IMR-90 (cell line): ENCODE results near the gene LMO4. TPM values are rescaled to one million over a fixed set of nuclear protein-coding genes. Genes with fewer than 3 reads are reported as not detected.

Experiments used
- ATAC-seq: fragments of 200-7000 bp; cut with Tn5 transposase; 2 replicates; pipeline ENCODE4 v1.9.1; 2020; ENCODE audit warnings: low read depth, mild to moderate bottlenecking, moderate library complexity
- BruUV-seq: library from RNA; stranded (reverse); fragments of 400-500 nt; replicated peaks from 2 replicates; lab custom pipeline; 2021; lab: Mats Ljungman, UMichigan
- CTCF ChIA-PET: fragments of 300-600 bp; formaldehyde crosslinking; extraction: SDS; loops from one replicate; lab custom pipeline; 2021; ENCODE audit warnings: antibody characterized with exemption; lab: Yijun Ruan, JAX
- POLR2A ChIA-PET: fragments of 300-600 bp; sonication (Branson Sonifier 250); formaldehyde crosslinking; loops from one replicate; lab custom pipeline; 2022; ENCODE audit warnings: antibody characterized with exemption; ENCODE audit not compliant: unreplicated experiment; lab: Charles Lee
- DNase-seq: peaks from one replicate; pipeline ENCODE4 v3.0.0; 2013
- H2AFZ ChIP-seq: replicated peaks from 2 replicates; pipeline ENCODE3; 2013; ENCODE audit warnings: low read length, mild to moderate bottlenecking; ENCODE audit not compliant: poor library complexity
- H2AK5ac ChIP-seq: 2 replicates; pipeline ENCODE4 v1.6.1; 2013; ENCODE audit warnings: low read depth, low read length, inconsistent platforms
- H2AK9ac ChIP-seq: replicated peaks from 2 replicates; pipeline ENCODE3; 2013; ENCODE audit warnings: mild to moderate bottlenecking, low read depth, low read length, moderate library complexity; ENCODE audit not compliant: poor library complexity
- H2BK120ac ChIP-seq: 2 replicates; pipeline ENCODE4 v1.6.1; 2013; ENCODE audit warnings: low read depth, low read length, inconsistent platforms
- H2BK15ac ChIP-seq: 3 replicates; pipeline ENCODE4 v1.6.1; 2013; ENCODE audit warnings: low read depth, low read length, inconsistent platforms
- H2BK20ac ChIP-seq: 2 replicates; pipeline ENCODE4 v1.6.1; 2013; ENCODE audit warnings: low read depth, mild to moderate bottlenecking, inconsistent platforms, low read length, moderate library complexity
- H2BK5ac ChIP-seq: 2 replicates; pipeline ENCODE4 v1.6.1; 2013; ENCODE audit warnings: mild to moderate bottlenecking, low read depth, low read length, inconsistent platforms; ENCODE audit not compliant: poor library complexity, severe bottlenecking
- H3K14ac ChIP-seq: replicated peaks from 2 replicates; pipeline ENCODE4 v1.6.1; 2013; ENCODE audit warnings: low read depth, low read length, inconsistent platforms
- H3K18ac ChIP-seq: 2 replicates; pipeline ENCODE4 v1.6.1; 2013; ENCODE audit warnings: low read depth, low read length, control low read depth
- H3K23ac ChIP-seq: 2 replicates; pipeline ENCODE4 v1.6.1; 2013; ENCODE audit warnings: low read depth, low read length, inconsistent platforms
- H3K27ac ChIP-seq: 2 replicates; pipeline ENCODE4 v1.5.1; 2013; ENCODE audit warnings: mild to moderate bottlenecking, control low read depth, low read length; ENCODE audit not compliant: insufficient read depth
- H3K27me3 ChIP-seq: 2 replicates; pipeline ENCODE4 v1.6.1; 2013; ENCODE audit warnings: low read length; ENCODE audit not compliant: control insufficient read depth, insufficient read depth
- H3K36me3 ChIP-seq: 2 replicates; pipeline ENCODE4 v1.6.1; 2013; ENCODE audit warnings: low read length, mixed read lengths; ENCODE audit not compliant: control insufficient read depth, insufficient read depth
- H3K4ac ChIP-seq: 2 replicates; pipeline ENCODE4 v1.6.1; 2013; ENCODE audit warnings: low read depth, low read length, inconsistent platforms
- H3K4me1 ChIP-seq: 2 replicates; pipeline ENCODE4 v1.6.1; 2013; ENCODE audit warnings: low read length, mixed read lengths; ENCODE audit not compliant: control insufficient read depth, insufficient read depth
- H3K4me2 ChIP-seq: 2 replicates; pipeline ENCODE4 v1.6.1; 2013; ENCODE audit warnings: low read depth, mild to moderate bottlenecking, control low read depth, low read length, moderate library complexity
- H3K4me3 ChIP-seq: 2 replicates; pipeline ENCODE4 v1.5.1; 2013; ENCODE audit warnings: low read depth, mild to moderate bottlenecking, control low read depth, low read length, moderate library complexity; ENCODE audit not compliant: insufficient read depth
- H3K56ac ChIP-seq: 2 replicates; pipeline ENCODE4 v1.6.1; 2013; ENCODE audit warnings: low read length, inconsistent platforms; ENCODE audit not compliant: insufficient read depth; ENCODE audit errors: extremely low read depth
- H3K79me1 ChIP-seq, 2 experiments: 2 replicates each; pipeline ENCODE4 v1.6.1; 2013; ENCODE audit warnings: low read length in 2 of 2, inconsistent platforms in 1 of 2, low read depth in 1 of 2
- H3K9ac ChIP-seq: 2 replicates; pipeline ENCODE4 v1.6.1; 2013; ENCODE audit warnings: low read depth, low read length, control low read depth
- H3K9me1 ChIP-seq: 2 replicates; pipeline ENCODE4 v1.6.1; 2013; ENCODE audit warnings: low read length, inconsistent platforms; ENCODE audit not compliant: insufficient read depth
- H3K9me3 ChIP-seq: 2 replicates; pipeline ENCODE4 v1.6.1; 2013; ENCODE audit warnings: low read length; ENCODE audit not compliant: control insufficient read depth, insufficient read depth
- H4K20me1 ChIP-seq: 2 replicates; pipeline ENCODE4 v1.6.1; 2013; ENCODE audit warnings: low read length, inconsistent platforms; ENCODE audit not compliant: insufficient read depth
- H4K5ac ChIP-seq: 2 replicates; pipeline ENCODE4 v1.6.1; 2013; ENCODE audit warnings: mild to moderate bottlenecking, low read depth, low read length, control low read depth
- H4K8ac ChIP-seq, 2 experiments: 2 replicates each; pipeline ENCODE4 v1.6.1; 2013; ENCODE audit warnings: low read depth in 2 of 2, low read length in 2 of 2, control low read depth in 1 of 2, inconsistent platforms in 1 of 2
- H4K91ac ChIP-seq: 2 replicates; pipeline ENCODE4 v1.6.1; 2013; ENCODE audit warnings: low read depth, low read length, inconsistent platforms; ENCODE audit not compliant: insufficient read depth
- BHLHE40 ChIP-seq: fragments of 150-350 bp; IDR thresholded peaks from 2 replicates; pipeline ENCODE4 v1.6.1; 2016; ENCODE audit warnings: mild to moderate bottlenecking, low read depth, low read length
- FOS ChIP-seq: fragments of 150-350 bp; IDR thresholded peaks from 2 replicates; pipeline ENCODE4 v1.6.1; 2016; ENCODE audit warnings: low read depth, low read length
- POLR2A ChIP-seq: IDR thresholded peaks from 2 replicates; pipeline ENCODE4 v1.6.1; 2012; ENCODE audit warnings: mild to moderate bottlenecking, low read depth, low read length
- RAD21 ChIP-seq: IDR thresholded peaks from 2 replicates; pipeline ENCODE4 v1.6.1; 2012; ENCODE audit warnings: low read length, improper control_type of control experiment
- SMC3 ChIP-seq: fragments of 150-350 bp; IDR thresholded peaks from 2 replicates; pipeline ENCODE4 v1.6.1; 2016; ENCODE audit warnings: low read depth, mild to moderate bottlenecking, antibody characterized with exemption, low read length, moderate library complexity
- WGBS, 2 experiments: methylation state at CpG; one replicate each; pipeline versions ENCODE4 v1.1.5 to v1.1.7; 2013; ENCODE audit warnings: missing lambda C conversion rate in 2 of 2; ENCODE audit not compliant: insufficient read length in 1 of 2; ENCODE audit errors: extremely low coverage in 2 of 2; 5-methylcytosine and 5-hydroxymethylcytosine counted together
- dilution Hi-C: fragments of 300-500 bp; cut with HindIII; formaldehyde crosslinking; loops from one replicate; pipeline ENCODE4 v1.14.3; 2018; ENCODE audit warnings: low sequenced_read_pairs; ENCODE audit not compliant: unreplicated experiment
- in situ Hi-C: fragments of 300-500 bp; cut with MboI; formaldehyde crosslinking; loops from 3 replicates; pipeline ENCODE4 v1.14.3; 2019; ENCODE audit warnings: low sequenced_read_pairs, inconsistent platforms, mixed read lengths
- intact Hi-C: fragments of 100-400 bp; cut with micrococcal nuclease; formaldehyde crosslinking; loops from 2 replicates; pipeline ENCODE4 v1.10.0; 2022
- polyA plus RNA-seq, 3 experiments: library from polyadenylated mRNA; depleted of rRNA; stranded (reverse); fragments of >200 nt; gene quantifications; 2 replicates each; pipeline ENCODE4 v1.2.3, GENCODE V29; 2012; ENCODE audit warnings: low replicate concordance in 1 of 3
- total RNA-seq: library from RNA; depleted of rRNA; stranded (reverse); fragments of >200 nt; gene quantifications from 2 replicates; pipeline ENCODE4 v1.2.3, GENCODE V29; 2012

LMO4 gene
- total and polyA plus RNA-seq, 2 of the 4 experiments (the other 2 are of a cell fraction), result 98.9 to 109 TPM

DNA sequence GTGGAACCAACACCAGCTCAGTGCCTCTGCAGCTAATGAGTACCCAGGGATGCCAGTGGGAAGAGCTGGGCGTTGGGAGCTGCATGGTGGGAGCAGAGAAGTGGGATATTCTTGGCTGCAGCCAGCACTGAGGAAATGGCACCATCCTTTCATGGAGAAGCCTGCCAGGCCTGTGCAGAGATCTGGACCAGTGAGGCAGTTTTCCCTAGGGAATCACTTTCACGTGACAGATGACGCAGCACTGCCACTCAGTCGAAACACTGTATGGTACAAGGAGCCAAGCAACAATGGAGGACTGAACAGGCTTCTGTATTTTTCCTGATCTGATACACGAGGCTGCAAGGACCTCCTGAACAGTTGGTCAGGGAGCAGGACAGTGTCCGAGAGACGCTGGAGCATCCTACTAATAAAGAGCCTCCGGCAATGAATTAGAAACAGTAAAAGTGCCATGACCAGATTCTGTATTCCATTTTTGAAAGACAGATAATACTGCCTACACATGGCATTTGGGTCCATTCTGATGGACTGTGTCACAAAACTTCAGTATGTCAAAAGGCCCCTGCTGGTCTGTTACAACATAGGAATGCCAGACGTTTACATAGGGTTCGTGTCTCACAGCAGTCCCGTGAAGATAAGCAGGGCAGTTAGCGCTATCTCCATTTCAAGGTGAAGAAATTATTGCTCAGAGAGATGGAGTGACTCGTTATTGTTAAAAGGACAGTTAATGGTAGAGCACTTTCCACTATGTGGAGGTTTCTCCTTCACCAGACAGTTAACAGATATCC is 44.0 kb upstream of the LMO4 start:
- H3K56ac ChIP-seq, result no peak overlapping the region
- no peak overlapping the region for H3K23ac ChIP-seq
- TF ChIP-seq FOS, result no peak
- TF ChIP-seq RAD21, result no peak
- no peak for TF ChIP-seq POLR2A
- no peak for TF ChIP-seq SMC3
- peak; percentile 47; the same call in 1 of the 2 replicates for TF ChIP-seq BHLHE40
- H2AK5ac ChIP-seq, result no peak overlapping the region
- no peak overlapping the region for H2BK5ac ChIP-seq
- no peaks in the 10 kb centered on the region for H3K79me1 ChIP-seq
- CTCF ChIA-PET, result no interaction called here
- H2BK120ac ChIP-seq, result no peak overlapping the region
- no peak overlapping the region for H3K27ac ChIP-seq
- 85% methylated on average over 7 of the region's 13 CpGs; no CpG with 5 or more reads in 1 of the 2 experiments for WGBS, 2 experiments
- BruUV-seq, result no TSS peak
- H3K36me3 ChIP-seq, result no peaks in the 10 kb centered on the region
- H2AK9ac ChIP-seq, result no peak overlapping the region
- POLR2A ChIA-PET, result no interaction called here
- DNase-seq (peak; percentile 2), ATAC-seq (no peak)
- no peaks in the 10 kb centered on the region for H3K9me3 ChIP-seq
- intact Hi-C loops (no loop called here), in situ Hi-C loops (loop anchor here (25.0 kb wide), 1 partner anchor 1278 kb away; no protein-coding TSS in a partner anchor), dilution Hi-C loops (no loop called here)
- H2AFZ ChIP-seq, result no peak overlapping the region
- no peaks in the 10 kb centered on the region for H3K27me3 ChIP-seq
- no peak overlapping the region for H3K14ac ChIP-seq
- H3K9ac ChIP-seq, result no peak overlapping the region
- no peak overlapping the region for H4K91ac ChIP-seq
- H3K4me2 ChIP-seq, result no peak overlapping the region
- H2BK20ac ChIP-seq, result no peak overlapping the region
- H4K20me1 ChIP-seq, result no peaks in the 10 kb centered on the region
- no peak overlapping the region for H2BK15ac ChIP-seq
- H3K4me3 ChIP-seq, result no peak overlapping the region
- no peaks in the 10 kb centered on the region; the same call in 1 of the 2 replicates for H3K9me1 ChIP-seq
- H4K8ac ChIP-seq, result no peak overlapping the region
- no peak overlapping the region for H3K4ac ChIP-seq
- H4K5ac ChIP-seq, result no peak overlapping the region
- no peaks in the 10 kb centered on the region for H3K4me1 ChIP-seq
- H3K18ac ChIP-seq, result no peak overlapping the region
